22Rv1 (cell line): ENCODE results near the gene EVI5L.

Experiments used
- H3K27ac ChIP-seq: fragments of 450-650 bp; 2 replicates; pipeline ENCODE4 v1.5.1; 2017
- CTCF ChIP-seq: fragments of 450-650 bp; IDR thresholded peaks from 2 replicates; pipeline ENCODE4 v1.5.1; 2017; ENCODE audit warnings: mild to moderate bottlenecking
- ZFX ChIP-seq: fragments of 450-650 bp; IDR thresholded peaks from 2 replicates; pipeline ENCODE4 v1.6.1; 2017; ENCODE audit warnings: antibody characterized with exemption, borderline replicate concordance

Gene EVI5L

DNA sequence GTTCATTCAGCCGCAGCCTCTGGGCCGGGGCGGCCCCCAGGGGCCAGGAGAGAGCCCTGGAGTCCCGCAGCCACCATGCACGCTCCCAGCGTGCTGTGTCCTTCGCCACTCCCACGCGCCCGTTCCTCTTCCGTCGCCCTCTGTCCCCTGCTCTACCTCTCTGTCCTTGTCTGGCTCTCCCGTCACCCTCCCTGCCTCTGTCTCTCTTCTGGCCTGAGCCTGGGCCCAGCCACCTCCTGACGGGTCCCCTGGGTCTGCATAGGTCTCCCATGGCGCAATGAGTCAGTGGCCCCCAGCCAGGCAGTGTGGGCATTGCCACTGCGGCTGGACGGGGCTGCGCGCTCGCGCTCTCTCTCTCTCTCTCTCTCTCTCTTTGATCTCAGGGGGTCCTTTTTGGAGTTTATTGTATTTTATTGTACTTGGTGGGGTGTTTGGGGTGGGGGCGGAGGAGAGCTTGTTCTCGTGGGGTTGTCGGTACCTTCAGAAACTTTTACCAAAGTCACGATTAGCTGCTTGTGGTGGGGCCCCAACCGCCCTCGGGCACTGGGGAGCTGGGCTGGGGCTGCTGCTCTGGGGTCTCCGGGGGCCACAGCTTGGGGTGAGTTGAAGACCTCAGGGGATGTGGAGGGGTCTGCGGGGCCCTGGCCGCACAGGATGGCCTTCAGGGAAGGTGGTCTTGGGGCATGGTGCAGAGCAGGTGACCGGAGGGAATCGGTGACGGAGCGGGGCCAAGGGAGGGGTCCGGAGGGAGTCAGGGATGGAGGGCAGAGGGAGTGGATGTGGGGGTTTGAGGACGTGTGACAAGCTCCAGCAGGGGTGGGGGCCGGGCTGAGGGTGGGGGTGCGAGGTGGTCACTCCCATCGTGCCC is 82.9 kb downstream of the EVI5L start:
- peak overlapping the region; percentile 97; the same call in 1 of the 2 replicates for H3K27ac ChIP-seq
- TF ChIP-seq ZFX (no peak), CTCF (no peak)

GRCh38 chr19:7913652-7914051 is 83.6 kb downstream of the EVI5L start:
- TF ChIP-seq CTCF = no peak
- TF ChIP-seq ZFX = no peak
- H3K27ac ChIP-seq = peak overlapping the region; percentile 97

GRCh38 chr19:7914099-7914498 is 84.1 kb downstream of the EVI5L start:
- H3K27ac ChIP-seq = peak overlapping the region; percentile 97
- no peak for TF ChIP-seq ZFX
- no peak for TF ChIP-seq CTCF
